HG03460 (cell line): ENCODE results near the gene SAFB2.

Source experiments
- ATAC-seq: cut with Tn5 transposase; IDR thresholded peaks from one replicate; pipeline ENCODE4 v1.9.1; 2021; ENCODE audit not compliant: unreplicated experiment

The SAFB2 gene

GRCh38 chr19:5585461-5586299 is 36.9 kb downstream of the SAFB2 start:
- no peak for ATAC-seq

DNA sequence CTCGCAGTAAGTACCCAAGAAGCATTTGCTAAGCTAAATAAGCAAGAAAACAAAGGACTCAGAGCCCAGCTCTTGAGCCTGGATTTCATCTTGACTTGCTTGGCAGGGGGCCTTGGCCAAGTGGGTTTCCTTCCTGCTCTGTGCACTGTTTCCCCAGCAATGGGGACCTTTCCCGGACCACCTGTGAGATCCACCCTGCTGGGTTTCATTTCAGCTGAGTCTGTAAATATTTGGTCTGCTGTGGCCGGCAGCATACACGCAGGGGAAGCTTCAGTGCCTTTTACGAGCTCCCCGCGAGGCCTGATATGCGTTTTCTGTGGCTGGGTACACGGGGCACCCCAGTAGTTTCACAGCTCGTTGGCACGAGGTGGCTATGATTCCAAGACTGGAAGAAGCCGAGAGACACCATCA is 42.4 kb downstream of the SAFB2 start:
- no peak for ATAC-seq

- ATAC-seq: no peak
Measured at GRCh38 chr19:5579697-5580096, 42.9 kb downstream of the SAFB2 start.

- no peak for ATAC-seq
Measured at GRCh38 chr19:5579286-5579685, 43.3 kb downstream of the SAFB2 start.

DNA sequence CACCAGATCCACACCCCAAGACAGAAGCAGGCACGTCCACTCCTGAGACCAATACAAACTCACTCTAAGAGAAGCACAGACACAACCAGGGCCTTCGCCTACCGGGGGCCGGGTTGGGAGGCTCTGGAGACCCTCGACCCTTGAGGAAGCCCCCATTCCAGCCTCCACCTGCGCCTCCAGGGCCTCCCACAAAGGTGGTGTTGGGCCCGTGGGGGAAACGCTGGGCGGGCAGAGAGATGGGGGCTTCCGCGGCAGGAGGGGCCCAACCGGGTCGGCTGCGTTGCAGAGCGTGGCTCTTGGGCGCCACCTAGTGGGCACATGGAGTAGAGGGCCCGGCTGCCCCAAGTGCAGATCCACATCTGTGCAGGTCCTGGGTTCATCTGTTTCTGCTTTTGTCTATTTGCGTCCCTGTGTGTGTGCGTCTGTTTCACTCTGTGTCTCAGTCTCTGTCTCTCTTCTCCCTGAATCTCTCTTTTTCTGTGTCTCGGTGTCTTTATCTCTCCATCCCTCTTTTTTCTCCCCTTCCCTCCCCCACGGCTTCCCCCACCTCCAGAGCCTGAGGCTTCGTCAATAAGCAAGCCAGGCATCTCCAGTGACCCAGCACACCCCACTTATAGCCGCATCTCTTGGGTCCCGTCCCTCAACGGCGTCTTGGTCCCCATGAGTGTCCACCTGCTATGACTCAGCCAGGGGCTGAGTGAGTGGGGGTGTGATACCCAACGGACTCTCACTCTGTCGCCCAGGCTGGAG is 44.3 kb downstream of the SAFB2 start:
- no peak for ATAC-seq

GRCh38 chr19:5575590-5575989 is 47.0 kb downstream of the SAFB2 start:
- ATAC-seq: no peak

DNA sequence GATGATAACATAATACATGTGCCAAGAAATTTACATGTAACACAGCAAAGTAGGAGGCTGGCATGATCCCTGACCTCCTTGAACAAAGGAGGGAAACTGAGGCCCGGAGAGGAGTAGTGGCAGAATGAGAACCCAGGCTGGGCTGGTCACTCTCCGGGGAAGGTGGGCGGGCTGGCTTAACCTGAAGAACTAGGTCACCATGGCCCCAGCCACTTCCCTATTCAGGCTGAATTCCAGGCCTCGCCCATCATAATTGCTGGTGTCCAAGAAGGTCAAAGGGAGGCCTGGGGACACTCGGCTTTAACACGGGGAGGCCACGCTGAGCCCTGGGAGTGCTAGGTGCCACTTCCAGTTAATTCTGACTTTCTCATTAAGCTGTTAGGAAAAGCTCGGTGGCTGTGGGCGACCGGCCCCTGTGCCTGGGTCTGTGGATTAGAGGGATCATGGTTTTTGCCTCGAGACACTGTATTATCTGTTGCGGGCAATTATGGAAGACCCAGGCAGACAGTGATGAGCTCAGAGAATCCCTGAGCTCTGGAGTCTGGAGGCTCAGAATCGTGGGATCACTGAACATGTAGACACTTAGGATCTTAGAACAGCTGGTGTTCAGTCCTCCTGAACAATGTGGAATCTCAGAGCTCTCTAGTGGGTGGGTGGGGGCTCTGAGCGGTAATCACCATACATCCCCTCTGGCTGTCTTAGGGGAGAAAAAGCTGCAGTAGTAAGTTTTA is 49.9 kb downstream of the SAFB2 start:
- no peak for ATAC-seq

GRCh38 chr19:5571777-5572176 is 50.8 kb downstream of the SAFB2 start:
- no peak for ATAC-seq

GRCh38 chr19:5567970-5568407 is 54.6 kb downstream of the SAFB2 start:
- no peak for ATAC-seq

DNA sequence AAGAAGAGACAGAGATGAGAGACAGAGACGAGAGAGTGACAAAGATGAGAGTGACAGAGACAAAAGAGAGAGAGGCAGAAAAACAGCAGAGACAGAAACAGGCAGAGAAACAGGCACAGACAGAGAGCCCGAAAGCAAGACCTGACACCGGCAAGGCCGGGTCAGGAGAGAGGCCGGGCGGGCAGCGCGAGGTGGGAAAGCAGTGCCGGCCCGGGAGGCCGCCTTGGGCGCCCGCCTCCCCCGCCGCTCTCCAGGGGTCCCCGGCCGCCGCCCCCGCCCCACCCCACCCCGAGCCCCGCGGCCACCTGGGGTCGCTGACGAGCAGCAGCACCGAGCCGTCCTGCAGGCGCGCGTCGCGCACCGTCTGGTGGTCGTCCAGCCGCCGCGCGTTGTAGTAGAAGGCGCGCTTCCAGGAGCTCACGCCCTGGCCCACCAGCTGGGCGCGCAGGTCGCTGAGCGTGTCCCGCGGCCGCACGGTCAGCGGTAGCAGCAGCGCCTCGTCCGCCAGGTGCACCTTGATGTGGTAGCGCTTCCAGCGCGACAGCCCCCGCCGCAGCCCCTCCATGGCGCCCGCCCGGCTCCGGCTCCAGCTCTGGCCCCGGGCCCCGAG is 55.1 kb downstream of the SAFB2 start, which contains the start of gene TINCR:
TINCR (minus strand) TSS at position 594 of the 610 bp plus-strand sequence.
- no peak for ATAC-seq

- no peak for ATAC-seq
Measured at GRCh38 chr19:5564930-5565329, 57.6 kb downstream of the SAFB2 start.

GRCh38 chr19:5563935-5564612 is 58.5 kb downstream of the SAFB2 start:
- no peak for ATAC-seq

GRCh38 chr19:5563008-5563431 is 59.6 kb downstream of the SAFB2 start:
- ATAC-seq: no peak

DNA sequence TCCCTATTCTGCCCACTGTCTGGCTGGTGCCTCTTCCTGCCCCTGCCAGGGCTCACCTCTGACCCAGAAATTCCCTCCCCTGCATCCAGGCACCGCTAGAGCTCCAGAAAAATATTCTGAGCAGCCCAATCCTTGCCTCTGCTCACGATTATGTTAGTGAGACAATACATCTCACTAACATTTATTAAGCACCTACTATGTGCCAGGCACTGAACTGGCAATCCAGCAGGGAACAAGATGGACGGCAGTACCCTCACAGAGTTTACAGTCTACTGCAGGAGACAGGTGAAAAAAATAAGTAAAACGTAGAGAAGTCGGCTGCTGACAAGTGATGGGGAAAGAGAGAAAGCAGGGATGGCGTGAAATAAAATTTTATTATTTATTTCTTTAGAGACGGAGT is 60.3 kb downstream of the SAFB2 start:
- ATAC-seq: no peak

DNA sequence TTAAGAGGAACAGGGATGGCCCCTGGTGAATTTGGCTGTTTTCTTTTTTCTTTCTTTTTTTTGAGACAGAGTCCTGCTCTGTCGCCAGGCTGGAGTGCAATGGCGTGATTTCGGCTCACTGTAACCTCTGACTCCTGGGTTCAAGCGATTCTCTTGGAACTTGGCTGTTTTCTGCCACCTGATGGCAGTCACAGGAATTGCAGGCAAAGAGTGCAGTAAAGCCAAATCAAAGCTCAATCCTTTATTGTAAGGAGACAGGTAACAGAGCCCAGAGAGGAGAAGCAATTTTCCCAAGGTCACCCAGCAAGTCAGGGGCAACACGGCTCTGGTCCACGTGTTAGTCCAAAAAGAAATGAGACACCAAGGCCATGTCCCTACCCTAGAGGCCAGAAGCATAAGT is 61.0 kb downstream of the SAFB2 start:
- no peak for ATAC-seq

- ATAC-seq: no peak
Measured at GRCh38 chr19:5560156-5560555, 62.4 kb downstream of the SAFB2 start.

DNA sequence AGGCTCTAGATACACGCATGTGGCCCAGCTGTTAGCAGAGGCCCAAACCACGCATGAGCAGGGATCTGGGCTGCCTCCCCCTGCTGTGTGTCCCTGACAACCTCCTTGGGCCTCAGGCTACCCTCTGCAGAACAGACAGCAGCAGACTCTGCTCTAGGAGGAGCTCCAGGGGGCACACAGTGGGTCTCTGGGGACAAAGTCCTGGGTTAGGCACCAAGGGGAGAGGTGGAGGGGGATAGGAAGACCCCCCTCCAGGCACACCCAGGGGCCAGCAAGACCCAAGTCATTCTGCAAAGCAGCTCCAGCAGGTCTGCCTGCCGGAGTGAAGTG is 62.8 kb downstream of the SAFB2 start:
- no peak for ATAC-seq

DNA sequence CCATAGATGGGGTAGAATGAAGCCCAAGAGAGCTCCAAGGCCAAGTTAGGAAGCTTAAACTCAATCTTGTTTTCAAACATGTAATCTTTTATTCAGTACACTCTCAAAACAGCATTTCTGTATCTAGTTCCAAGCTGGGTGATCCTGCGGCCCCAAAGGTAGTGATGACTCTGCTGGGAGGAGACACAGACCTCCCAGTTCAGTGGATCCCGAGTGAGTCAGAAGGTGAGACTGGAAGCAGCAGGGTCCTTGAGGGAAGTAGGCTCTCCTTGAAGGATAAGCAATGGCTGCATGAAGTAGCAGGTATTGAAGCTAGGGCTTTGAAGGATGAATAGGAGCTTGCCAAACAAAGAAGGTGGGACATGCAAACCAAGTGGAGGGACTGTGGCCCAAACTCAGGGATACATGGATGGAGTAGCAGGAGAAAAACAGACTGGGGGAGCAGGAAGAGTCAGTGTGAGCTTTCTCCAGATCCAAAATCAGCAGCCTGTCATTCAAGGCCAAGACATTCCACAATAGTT is 64.4 kb downstream of the SAFB2 start:
- no peak for ATAC-seq

- no peak for ATAC-seq
Measured at GRCh38 chr19:5557691-5558090, 64.9 kb downstream of the SAFB2 start.

- no peak for ATAC-seq
Measured at GRCh38 chr19:5554828-5555227, 67.7 kb downstream of the SAFB2 start.
